ENCODE data around the gene DPH6.

GRCh38 chr15:35443376-35443775 lies 102.6 kb downstream of the DPH6 start:
- TF ChIP-seq CTCF (IDR thresholded peaks at IDR 0.05; ENCODE audit: insufficient read depth, low read length, poor library complexity, severe bottlenecking) (no peak), EZH2phosphoT487 (conservative IDR thresholded peaks at IDR 0.05; ENCODE audit: low read length) (no peak)
